Measurements from ENCODE around the gene GOLGA7B.

Gene GOLGA7B

GRCh38 chr10:97907830-97908229, 58.2 kb downstream of the GOLGA7B start (continued):
- TF ChIP-seq TSHZ1 (tag by site-specific recombination; IDR thresholded peaks at IDR 0.05; ENCODE audit: borderline replicate concordance) (no peak), ZNF10 (tag by site-specific recombination; IDR thresholded peaks at IDR 0.05) (no peak), ZNF555 (tag by site-specific recombination; conservative IDR thresholded peaks at IDR 0.05) (no peak), ZNF169 (tag by site-specific recombination; IDR thresholded peaks at IDR 0.05) (no peak), ZNF146 (tag by site-specific recombination; IDR thresholded peaks at IDR 0.05) (no peak), KLF16 (tag by site-specific recombination; IDR thresholded peaks at IDR 0.05) (no peak)
- TF ChIP-seq, protein P1, sequence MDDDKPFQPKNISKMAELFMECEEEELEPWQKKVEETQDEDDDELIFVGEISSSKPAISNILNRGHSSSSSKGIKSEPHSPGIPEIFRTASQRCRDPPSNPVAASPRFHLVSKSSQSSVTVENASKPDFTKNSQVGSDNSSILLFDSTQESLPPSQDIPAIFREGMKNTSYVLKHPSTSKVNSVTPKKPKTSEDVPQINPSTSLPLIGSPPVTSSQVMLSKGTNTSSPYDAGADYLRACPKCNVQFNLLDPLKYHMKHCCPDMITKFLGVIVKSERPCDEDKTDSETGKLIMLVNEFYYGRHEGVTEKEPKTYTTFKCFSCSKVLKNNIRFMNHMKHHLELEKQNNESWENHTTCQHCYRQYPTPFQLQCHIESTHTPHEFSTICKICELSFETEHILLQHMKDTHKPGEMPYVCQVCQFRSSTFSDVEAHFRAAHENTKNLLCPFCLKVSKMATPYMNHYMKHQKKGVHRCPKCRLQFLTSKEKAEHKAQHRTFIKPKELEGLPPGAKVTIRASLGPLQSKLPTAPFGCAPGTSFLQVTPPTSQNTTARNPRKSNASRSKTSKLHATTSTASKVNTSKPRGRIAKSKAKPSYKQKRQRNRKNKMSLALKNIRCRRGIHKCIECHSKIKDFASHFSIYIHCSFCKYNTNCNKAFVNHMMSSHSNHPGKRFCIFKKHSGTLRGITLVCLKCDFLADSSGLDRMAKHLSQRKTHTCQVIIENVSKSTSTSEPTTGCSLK (tag by site-specific recombination; IDR thresholded peaks at IDR 0.05): no peak

GRCh38 chr10:97910661-97911060, 61.0 kb downstream of the GOLGA7B start:
- CTCF ChIA-PET: interaction anchor here (0.6 to 1.8 kb wide), 5 partner anchors 10 to 135 kb away, joined by 3 to 11 read pairs (median 3); no protein-coding TSS in a partner anchor
- Histone ChIP-seq H3K36me3 (ENCODE audit: control insufficient read depth in 2 of 2, insufficient read depth in 1 of 2, low read length in 2 of 2) (no peaks in the 10 kb centered on the region), H3K4me1 (ENCODE audit: control insufficient read depth, insufficient read depth, low read length) (no peaks in the 10 kb centered on the region), H3K27ac (ENCODE audit: extremely low read depth, low read depth, low read length) (no peak overlapping the region), H3K9me3 (ENCODE audit: control insufficient read depth, insufficient read depth, low read depth, low read length) (no peaks in the 10 kb centered on the region), H3K4me3 (ENCODE audit: low read depth, low read length) (no peak overlapping the region)
- POLR2A ChIA-PET: no interaction called here
- TF ChIP-seq, protein P2, sequence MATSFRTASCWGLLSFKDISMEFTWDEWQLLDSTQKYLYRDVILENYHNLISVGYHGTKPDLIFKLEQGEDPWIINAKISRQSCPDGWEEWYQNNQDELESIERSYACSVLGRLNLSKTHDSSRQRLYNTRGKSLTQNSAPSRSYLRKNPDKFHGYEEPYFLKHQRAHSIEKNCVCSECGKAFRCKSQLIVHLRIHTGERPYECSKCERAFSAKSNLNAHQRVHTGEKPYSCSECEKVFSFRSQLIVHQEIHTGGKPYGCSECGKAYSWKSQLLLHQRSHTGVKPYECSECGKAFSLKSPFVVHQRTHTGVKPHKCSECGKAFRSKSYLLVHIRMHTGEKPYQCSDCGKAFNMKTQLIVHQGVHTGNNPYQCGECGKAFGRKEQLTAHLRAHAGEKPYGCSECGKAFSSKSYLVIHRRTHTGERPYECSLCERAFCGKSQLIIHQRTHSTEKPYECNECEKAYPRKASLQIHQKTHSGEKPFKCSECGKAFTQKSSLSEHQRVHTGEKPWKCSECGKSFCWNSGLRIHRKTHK (tag by site-specific recombination; IDR thresholded peaks at IDR 0.05): no peak
- TF ChIP-seq ZNF211 (tag by site-specific recombination; IDR thresholded peaks at IDR 0.05; ENCODE audit: low read depth) (no peak), TCF7L2 (IDR thresholded peaks at IDR 0.05; ENCODE audit: borderline replicate concordance, low read depth, low read length) (no peak), ZNF621 (tag by site-specific recombination; IDR thresholded peaks at IDR 0.05) (no peak), BCL11A (tag by site-specific recombination; IDR thresholded peaks at IDR 0.05; ENCODE audit: low read depth) (no peak), ZNF664 (tag by site-specific recombination; IDR thresholded peaks at IDR 0.05) (no peak), PRDM1 (tag by site-specific recombination; IDR thresholded peaks at IDR 0.05) (no peak), ZNF311 (tag by site-specific recombination; IDR thresholded peaks at IDR 0.05; ENCODE audit: borderline replicate concordance) (no peak), ZBTB8A (tag by site-specific recombination; IDR thresholded peaks at IDR 0.05) (no peak), ZNF548 (tag by site-specific recombination; IDR thresholded peaks at IDR 0.05) (no peak), ZNF280D (tag by site-specific recombination; IDR thresholded peaks at IDR 0.05) (no peak), ZNF23 (tag by site-specific recombination; IDR thresholded peaks at IDR 0.05; ENCODE audit: borderline replicate concordance) (no peak)

Measured in HEK293 (cell line).